GM21447 (cell line): ENCODE results near the gene CDON.

Experiments
- ATAC-seq: cut with Tn5 transposase; IDR thresholded peaks from one replicate; pipeline ENCODE4 v1.9.1; 2021; ENCODE audit not compliant: unreplicated experiment

The CDON gene

GRCh38 chr11:125959511-125959910 is 103.2 kb downstream of the CDON start:
- ATAC-seq, result no peak

GRCh38 chr11:125958872-125959400 is 103.7 kb downstream of the CDON start:
- ATAC-seq, result no peak

- no peak for ATAC-seq
Measured at GRCh38 chr11:125957618-125958332, 104.9 kb downstream of the CDON start.

GRCh38 chr11:125956391-125957134 is 106.1 kb downstream of the CDON start:
- no peak for ATAC-seq

GRCh38 chr11:125955856-125956255 is 106.8 kb downstream of the CDON start:
- no peak for ATAC-seq

- no peak for ATAC-seq
Measured at GRCh38 chr11:125954945-125955640, 107.6 kb downstream of the CDON start.

GRCh38 chr11:125954123-125954944 is 108.3 kb downstream of the CDON start:
- no peak for ATAC-seq

GRCh38 chr11:125953401-125953935 is 109.2 kb downstream of the CDON start:
- ATAC-seq, result no peak

GRCh38 chr11:125952973-125953372 is 109.7 kb downstream of the CDON start:
- ATAC-seq, result no peak

- ATAC-seq, result no peak
Measured at GRCh38 chr11:125952559-125952958, 110.1 kb downstream of the CDON start.

GRCh38 chr11:125951731-125952130 is 110.9 kb downstream of the CDON start:
- ATAC-seq, result no peak

- ATAC-seq, result no peak
Measured at GRCh38 chr11:125950696-125951651, 111.7 kb downstream of the CDON start.

- no peak for ATAC-seq
Measured at GRCh38 chr11:125950178-125950490, 112.5 kb downstream of the CDON start.

GRCh38 chr11:125949271-125950177 is 113.1 kb downstream of the CDON start:
- ATAC-seq, result no peak

GRCh38 chr11:125948278-125949051 is 114.2 kb downstream of the CDON start:
- no peak for ATAC-seq

GRCh38 chr11:125947419-125948277 is 115.0 kb downstream of the CDON start:
- ATAC-seq, result no peak
